H1 (cell line): ENCODE data around the gene MUC2.

Source experiments
- ATF2 ChIP-seq: IDR thresholded peaks from 2 replicates; pipeline ENCODE4 v1.6.1; 2012; ENCODE audit warnings: low read length, inconsistent platforms
- CHD1 ChIP-seq: IDR thresholded peaks from 2 replicates; pipeline ENCODE4 v1.6.1; 2012; ENCODE audit warnings: low read depth, low read length, improper control_type of control experiment
- CTCF ChIP-seq, 3 experiments: IDR thresholded peaks; 1 replicate in 2 of 3; 2 replicates in 1 of 3; pipeline versions ENCODE4 v1.5.1 to v1.6.1; 2011; ENCODE audit warnings: low read length in 3 of 3, mild to moderate bottlenecking in 3 of 3, inconsistent platforms in 2 of 3, low read depth in 1 of 3, moderate library complexity in 1 of 3; ENCODE audit not compliant: insufficient read depth in 1 of 3; ENCODE audit errors: control extremely low read depth in 1 of 3
- EP300 ChIP-seq, 2 experiments: IDR thresholded peaks; 1 replicate in 1 of 2; 2 replicates in 1 of 2; pipeline ENCODE4 v1.6.1; 2011 to 2012; ENCODE audit warnings: low read depth in 2 of 2, low read length in 2 of 2, mild to moderate bottlenecking in 2 of 2, borderline replicate concordance in 1 of 2, inconsistent platforms in 1 of 2, moderate library complexity in 1 of 2
- HDAC2 ChIP-seq, 2 experiments: fragments of 300-600 bp in 1 of 2; sonication (generic) in 1 of 2; IDR thresholded peaks; 2 replicates each; pipeline ENCODE4 v1.6.1; 2011 to 2012; ENCODE audit warnings: low read depth in 2 of 2, low read length in 2 of 2, mild to moderate bottlenecking in 2 of 2, moderate library complexity in 2 of 2, borderline replicate concordance in 1 of 2, inconsistent platforms in 1 of 2
- NRF1 ChIP-seq: IDR thresholded peaks from 2 replicates; pipeline ENCODE4 v1.6.1; 2011; ENCODE audit warnings: mild to moderate bottlenecking, low read depth, low read length, improper control_type of control experiment
- PHF8 ChIP-seq: fragments of 200-600 bp; sonication (generic); conservative IDR thresholded peaks from 2 replicates; pipeline ENCODE4 v1.7.1; 2012; ENCODE audit warnings: low read depth, mild to moderate bottlenecking, inconsistent platforms, low read length, moderate library complexity
- POLR2A ChIP-seq, 2 experiments: IDR thresholded peaks; 1 replicate in 1 of 2; 2 replicates in 1 of 2; pipeline ENCODE4 v1.6.1; 2011; ENCODE audit warnings: low read depth in 2 of 2, low read length in 2 of 2, mild to moderate bottlenecking in 2 of 2; ENCODE audit errors: control extremely low read depth in 1 of 2
- POLR2AphosphoS5 ChIP-seq: IDR thresholded peaks from 2 replicates; pipeline ENCODE4 v1.6.1; 2011; ENCODE audit warnings: low read depth, low read length
- RAD21 ChIP-seq, 2 experiments: IDR thresholded peaks in 1 of 2; conservative IDR thresholded peaks in 1 of 2; 2 replicates each; pipeline ENCODE4 v1.6.1; 2011; ENCODE audit warnings: low read depth in 2 of 2, low read length in 2 of 2, improper control_type of control experiment in 1 of 2, inconsistent platforms in 1 of 2, mild to moderate bottlenecking in 1 of 2, moderate library complexity in 1 of 2
- RFX5 ChIP-seq: IDR thresholded peaks from 2 replicates; pipeline ENCODE4 v1.6.1; 2011; ENCODE audit warnings: low read depth, low read length, improper control_type of control experiment, borderline replicate concordance
- SIX5 ChIP-seq: IDR thresholded peaks from 2 replicates; pipeline ENCODE4 v1.6.1; 2011; ENCODE audit warnings: mild to moderate bottlenecking, low read depth, low read length
- ZNF274 ChIP-seq: IDR thresholded peaks from 2 replicates; pipeline ENCODE4 v1.7.0; 2012; ENCODE audit warnings: low read length, borderline replicate concordance; ENCODE audit errors: extremely low read depth

GRCh38 chr11:1090600-1091331 is 16.1 kb downstream of the MUC2 start:
- TF ChIP-seq CHD1: no peak
- TF ChIP-seq RAD21 (IDR thresholded peaks at IDR 0.05 in 1 of 2, conservative IDR thresholded peaks at IDR 0.05 in 1 of 2; ENCODE audit: low read depth in 2 of 2, low read length in 2 of 2): no peak
- TF ChIP-seq ZNF274: no peak
- no peak for TF ChIP-seq RFX5
- TF ChIP-seq SIX5: no peak
- TF ChIP-seq CTCF (IDR thresholded peaks at IDR 0.05; ENCODE audit: control extremely low read depth in 1 of 3, insufficient read depth in 1 of 3, low read depth in 1 of 3, low read length in 3 of 3): no peak
- TF ChIP-seq PHF8: no peak
- TF ChIP-seq HDAC2 (IDR thresholded peaks at IDR 0.05; ENCODE audit: borderline replicate concordance in 1 of 2, low read depth in 2 of 2, low read length in 2 of 2): no peak
- TF ChIP-seq POLR2A (IDR thresholded peaks at IDR 0.05; ENCODE audit: control extremely low read depth in 1 of 2, low read depth in 2 of 2, low read length in 2 of 2): no peak
- no peak for TF ChIP-seq POLR2AphosphoS5
- no peak for TF ChIP-seq NRF1
- TF ChIP-seq EP300 (IDR thresholded peaks at IDR 0.05; ENCODE audit: borderline replicate concordance in 1 of 2, low read depth in 2 of 2, low read length in 2 of 2): no peak
- TF ChIP-seq ATF2: no peak
